ENCODE measurements around the gene KIN.
A peak's percentile ranks its signal among the peaks of the same experiment; 100 is the strongest.

The KIN gene

DNA sequence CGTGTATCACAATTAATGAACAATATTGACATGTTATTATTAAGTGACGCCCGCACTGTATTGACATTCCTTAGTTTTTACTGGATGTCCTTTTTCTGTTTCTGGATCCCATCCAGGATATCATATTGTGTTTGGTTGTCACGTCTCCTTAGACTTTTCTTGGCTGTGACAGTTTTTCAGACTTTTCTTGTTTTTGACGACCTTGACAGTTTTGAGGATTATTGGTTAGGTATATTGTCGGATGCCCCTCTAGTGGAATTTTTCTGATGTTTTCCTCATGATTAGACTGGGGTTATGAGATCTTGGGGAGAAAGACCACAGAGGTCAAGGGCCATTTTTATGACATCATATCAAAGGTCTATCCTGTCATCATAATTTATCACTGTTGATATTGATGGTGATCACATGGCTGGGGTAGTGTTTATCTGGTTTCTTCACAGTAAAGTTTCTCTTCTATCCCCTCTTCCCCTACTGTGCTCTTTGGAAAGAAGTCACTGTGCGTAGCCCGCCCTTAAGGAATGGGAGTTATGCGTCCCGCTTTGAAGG, 41.6 kb upstream of the KIN start:
- no peak for DNase-seq
- H3K27me3 ChIP-seq (ENCODE audit: insufficient read depth, low read depth, severe bottlenecking) = no peaks in the 10 kb centered on the region

DNA sequence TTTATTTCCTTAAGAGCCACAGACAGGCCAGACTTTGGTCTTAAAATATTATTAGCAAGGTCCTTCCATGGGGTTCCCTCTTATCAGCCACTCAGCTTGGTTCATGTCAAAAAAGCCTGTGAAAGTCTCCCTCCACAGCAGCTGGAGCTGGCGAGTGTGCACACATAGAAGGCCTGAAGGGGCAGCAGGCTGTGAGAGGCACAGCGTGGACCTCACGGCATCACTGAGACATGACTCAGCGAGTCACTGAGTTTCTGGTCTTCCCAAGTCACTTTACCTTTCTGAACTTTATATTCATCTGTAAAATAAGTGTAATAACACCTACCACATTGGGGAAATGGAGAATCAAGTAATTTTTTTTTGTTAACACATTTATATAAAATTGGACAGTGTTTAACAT, 39.2 kb upstream of the KIN start:
- DNase-seq = no peak
- H3K27me3 ChIP-seq (ENCODE audit: insufficient read depth, low read depth, severe bottlenecking) = no peaks in the 10 kb centered on the region
- no peak for TF ChIP-seq CTCF (IDR thresholded peaks at IDR 0.05; ENCODE audit: low read depth, low read length)
- H3K9me3 ChIP-seq (ENCODE audit: severe bottlenecking) = no peaks in the 10 kb centered on the region
- H3K4me3 ChIP-seq (ENCODE audit: low read depth, low read length) = no peak overlapping the region
- no peaks in the 10 kb centered on the region for H3K36me3 ChIP-seq
- no peak overlapping the region for H3K27ac ChIP-seq

More for the DNA sequence above, 41.6 kb upstream of the KIN start:
- no peak for TF ChIP-seq CTCF (IDR thresholded peaks at IDR 0.05; ENCODE audit: low read depth, low read length)
- Histone ChIP-seq H3K4me3 (ENCODE audit: low read depth, low read length) (no peak overlapping the region), H3K27ac (no peak overlapping the region), H3K36me3 (no peaks in the 10 kb centered on the region), H3K9me3 (ENCODE audit: severe bottlenecking) (no peaks in the 10 kb centered on the region)

- H3K27me3 ChIP-seq (ENCODE audit: insufficient read depth, low read depth, severe bottlenecking) = no peaks in the 10 kb centered on the region
- H3K4me3 ChIP-seq (ENCODE audit: low read depth, low read length) = no peak overlapping the region
- no peaks in the 10 kb centered on the region for H3K9me3 ChIP-seq (ENCODE audit: severe bottlenecking)
- TF ChIP-seq CTCF (IDR thresholded peaks at IDR 0.05; ENCODE audit: low read depth, low read length) = no peak
- H3K27ac ChIP-seq = no peak overlapping the region
- DNase-seq = no peak
- H3K36me3 ChIP-seq = no peaks in the 10 kb centered on the region
Observed at GRCh38 chr10:7824251-7824650, 36.5 kb upstream of the KIN start.

DNA sequence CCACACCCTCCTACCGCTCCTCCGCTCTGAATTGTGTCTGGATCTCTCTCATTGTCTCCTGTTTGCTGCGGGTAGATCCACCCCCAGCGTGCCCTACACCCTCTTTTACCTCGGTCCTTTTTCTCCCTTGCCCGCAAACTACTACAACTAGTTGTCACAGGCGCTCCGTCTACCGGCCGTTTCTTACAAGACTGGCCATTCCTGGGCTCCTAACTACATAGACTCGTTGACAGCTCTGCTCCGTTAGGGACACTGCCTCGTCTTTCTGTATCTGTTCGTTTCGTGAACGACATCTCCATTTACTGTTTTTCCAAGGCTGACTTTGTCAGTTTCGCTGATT, 31.3 kb upstream of the KIN start:
- Histone ChIP-seq H3K9me3 (ENCODE audit: severe bottlenecking) (no peaks in the 10 kb centered on the region), H3K27ac (no peak overlapping the region), H3K27me3 (ENCODE audit: insufficient read depth, low read depth, severe bottlenecking) (no peaks in the 10 kb centered on the region), H3K36me3 (0 out of 2 replicates have a peak, but pooled peaks cover 2% of the 10 kb centered on the region), H3K4me3 (ENCODE audit: low read depth, low read length) (peak overlapping the region; percentile 84)
- TF ChIP-seq CTCF (IDR thresholded peaks at IDR 0.05; ENCODE audit: low read depth, low read length) = peak; percentile 21; the same call in 1 of the 2 replicates
- DNase-seq = peak; percentile 27

- peak within 1 kb of the TSS; percentile 80 for H3K27ac ChIP-seq
- no peaks in the 10 kb centered on the region for H3K9me3 ChIP-seq (ENCODE audit: severe bottlenecking)
- H3K36me3 ChIP-seq = 0 out of 2 replicates have a peak, but pooled peaks cover 2% of the 10 kb centered on the region
- peak within 1 kb of the TSS; percentile 84 for H3K4me3 ChIP-seq (ENCODE audit: low read depth, low read length)
- no peaks in the 10 kb centered on the region for H3K27me3 ChIP-seq (ENCODE audit: insufficient read depth, low read depth, severe bottlenecking)
- no peak for TF ChIP-seq CTCF (IDR thresholded peaks at IDR 0.05; ENCODE audit: low read depth, low read length)
- DNase-seq = peak; percentile 77
Observed at GRCh38 chr10:7818295-7819120, 30.7 kb upstream of the KIN start, which contains the start of gene TAF3. TSS of gene TAF3 (plus strand) at chr10:7818505. CDS start at chr10:7818710, 205 bp downstream.
